K562 (cell line): Measurements from ENCODE around the gene ADRM1. TPM values are rescaled to one million over a fixed set of nuclear protein-coding genes. Genes with fewer than 3 reads are reported as not detected.

Experiments
- ATAC-seq: fragments of 200-7000 bp; cut with Tn5 transposase; 3 replicates; pipeline ENCODE4 v1.9.1; 2020; ENCODE audit warnings: moderate library complexity
- BruUV-seq: library from RNA; stranded (reverse); fragments of 400-500 nt; replicated peaks from 2 replicates; lab custom pipeline; 2021; lab: Mats Ljungman, UMichigan
- CTCF ChIA-PET: fragments of 300-600 bp; formaldehyde crosslinking; extraction: SDS; loops from one replicate; lab custom pipeline; 2021; ENCODE audit warnings: low intra/inter-chr PET ratio; lab: Yijun Ruan, JAX
- POLR2A ChIA-PET: fragments of 300-600, 350-650 bp; sonication (Branson Sonifier 250); formaldehyde crosslinking; extraction: SDS; loops from one replicate; lab custom pipeline; 2021; ENCODE audit warnings: antibody characterized with exemption, inconsistent platforms; lab: Yijun Ruan, JAX
- DNase-seq, 4 experiments: peaks; one replicate each; pipeline versions ENCODE4 v3.0.0 to v3.0.0-alpha.2; 2011 to 2018; ENCODE audit warnings: low spot score in 3 of 4, mixed read lengths in 3 of 4; ENCODE audit errors: extremely low read depth in 1 of 4
- FAIRE-seq: peaks from 2 replicates; lab custom pipeline; 2011; peaks lifted over from hg19 to GRCh38; lab: Jason Lieb, UNC
- H2AFZ ChIP-seq: 2 replicates; pipeline ENCODE4 v1.6.0; 2011; ENCODE audit warnings: low read depth, low read length, control low read depth, inconsistent platforms
- H3K27ac ChIP-seq: fragments of 200-600 bp; 3 replicates; pipeline ENCODE4 v1.8.0; 2011; ENCODE audit warnings: low read depth, mild to moderate bottlenecking, control low read depth, inconsistent platforms, low read length, moderate library complexity, mixed read lengths; ENCODE audit errors: extremely low read depth
- H3K27me3 ChIP-seq, 2 experiments: fragments of 300-600 bp in 1 of 2; 2 replicates in 1 of 2; 3 replicates in 1 of 2; pipeline versions ENCODE4 v1.6.0 to v1.8.0; 2011; ENCODE audit warnings: inconsistent platforms in 2 of 2, low read length in 2 of 2, mild to moderate bottlenecking in 1 of 2, mixed read lengths in 1 of 2, moderate library complexity in 1 of 2; ENCODE audit not compliant: control insufficient read depth in 2 of 2, insufficient read depth in 2 of 2
- H3K36me3 ChIP-seq: fragments of 300-600 bp; 3 replicates; pipeline ENCODE4 v1.8.0; 2011; ENCODE audit warnings: mild to moderate bottlenecking, low read length, inconsistent platforms; ENCODE audit not compliant: control insufficient read depth, insufficient read depth
- H3K4me1 ChIP-seq, 2 experiments: fragments of 200-600 bp in 1 of 2; replicated peaks in 1 of 2; 2 replicates in 1 of 2; 3 replicates in 1 of 2; pipeline versions ENCODE4 v1.5.1 to v1.8.0; 2011; ENCODE audit warnings: inconsistent platforms in 2 of 2, low read length in 2 of 2, mild to moderate bottlenecking in 1 of 2, mixed read lengths in 1 of 2, moderate library complexity in 1 of 2; ENCODE audit not compliant: control insufficient read depth in 2 of 2, insufficient read depth in 2 of 2
- H3K4me2 ChIP-seq: 2 replicates; pipeline ENCODE4 v1.6.1; 2011; ENCODE audit warnings: low read length, control low read depth, inconsistent platforms, mixed read lengths; ENCODE audit not compliant: insufficient read depth
- H3K4me3 ChIP-seq: fragments of 200-600 bp; sonication (generic), shearing (Covaris generic); 2 replicates; pipeline ENCODE4 v1.5.1; 2016; ENCODE audit warnings: control low read depth, inconsistent platforms
- H3K79me2 ChIP-seq: fragments of 200-600 bp; 3 replicates; pipeline ENCODE4 v1.8.0; 2011; ENCODE audit warnings: low read length, inconsistent platforms; ENCODE audit not compliant: control insufficient read depth, insufficient read depth
- H3K9ac ChIP-seq, 2 experiments: 2 replicates each; pipeline versions ENCODE4 v1.6.0 to v1.6.1; 2011; ENCODE audit warnings: low read depth in 2 of 2, low read length in 2 of 2, control low read depth in 1 of 2, inconsistent platforms in 1 of 2, mild to moderate bottlenecking in 1 of 2, mixed read lengths in 1 of 2; ENCODE audit not compliant: insufficient read depth in 1 of 2
- H3K9me1 ChIP-seq: one replicate; pipeline ENCODE4 v1.6.0; 2011; ENCODE audit warnings: inconsistent platforms, mild to moderate bottlenecking, low read length, moderate library complexity; ENCODE audit not compliant: control insufficient read depth, insufficient read depth
- H3K9me3 ChIP-seq: replicated peaks from 2 replicates; pipeline ENCODE4 v1.5.1; 2011; ENCODE audit warnings: low read depth, low read length, inconsistent platforms; ENCODE audit not compliant: control insufficient read depth, insufficient read depth
- H4K20me1 ChIP-seq: replicated peaks from 2 replicates; pipeline ENCODE4 v1.6.1; 2011; ENCODE audit warnings: low read length, inconsistent platforms, mixed read lengths; ENCODE audit not compliant: control insufficient read depth, insufficient read depth
- ARID3A ChIP-seq: IDR thresholded peaks from 2 replicates; pipeline ENCODE4 v1.6.1; 2012; ENCODE audit warnings: low read depth, low read length, improper control_type of control experiment, borderline replicate concordance
- BRD4 ChIP-seq: fragments of 200-600 bp; sonication (generic); IDR thresholded peaks from 2 replicates; pipeline ENCODE4 v1.6.1; 2017; ENCODE audit warnings: inconsistent platforms
- ETS1 ChIP-seq: conservative IDR thresholded peaks from 2 replicates; pipeline ENCODE4 v1.6.1; 2011; ENCODE audit warnings: low read depth, mild to moderate bottlenecking, low read length; ENCODE audit not compliant: control insufficient read depth
- MAZ ChIP-seq, 2 experiments: fragments of 450-650 bp in 1 of 2; sonication (generic) in 1 of 2; formaldehyde crosslinking; IDR thresholded peaks in 1 of 2; conservative IDR thresholded peaks in 1 of 2; 2 replicates each; pipeline versions ENCODE4 v1.4.0 to v1.5.0; 2020; ENCODE audit warnings: mild to moderate bottlenecking in 1 of 2, missing genetic modification reagents in 1 of 2
- ZNF140 ChIP-seq: fragments of 250-450 bp; sonication (Bioruptor Pico); IDR thresholded peaks from 2 replicates; pipeline ENCODE4 v1.8.0; 2021; ENCODE audit warnings: moderate library complexity, mild to moderate bottlenecking, inconsistent platforms
- WGBS: fragments of 100-300 bp; shearing (Covaris generic); methylation state at CpG from one replicate; pipeline ENCODE4 v1.1.6; 2016; ENCODE audit warnings: low coverage, mixed read lengths; ENCODE audit not compliant: insufficient coverage; ENCODE audit errors: missing lambda C conversion rate; 5-methylcytosine and 5-hydroxymethylcytosine counted together
- in situ Hi-C: fragments of 300-500 bp; cut with MboI; formaldehyde crosslinking; loops from 4 replicates; pipeline ENCODE4 v1.15.0; 2018; ENCODE audit warnings: inconsistent platforms, mixed read lengths
- intact Hi-C: fragments of 100-400 bp; cut with micrococcal nuclease; formaldehyde crosslinking; loops from 2 replicates; pipeline ENCODE4 v1.14.2; 2022
- polyA plus RNA-seq, 8 experiments: library from polyadenylated mRNA; depleted of rRNA in 4 of 8; stranded (reverse) in 5 of 8; unstranded in 3 of 8; fragments of >200 nt; fragmentation: Nextera tagmentation in 2 of 8; fragmentation: Illumina TruSeq in 1 of 8; extraction: Ambion mirVana in 2 of 8; extraction: Trizol in 1 of 8; gene quantifications; 2 replicates each; pipeline versions ENCODE4 v1.2.1 to v1.2.3, GENCODE V29; 2011 to 2014; ENCODE audit warnings: inconsistent platforms in 1 of 8, missing spikeins in 1 of 8
- total RNA-seq, 7 experiments: library from RNA; depleted of rRNA in 6 of 7; stranded (reverse); fragments of >200 nt in 6 of 7; fragmentation: Illumina TruSeq in 2 of 7; extraction: Trizol in 2 of 7; gene quantifications; 2 replicates each; pipeline versions ENCODE4 v1.2.1 to v1.2.3, GENCODE V29; 2011 to 2021; ENCODE audit warnings: low replicate concordance in 1 of 7
- TF ChIP-seq, protein P1 (sequence below), 3 experiments: IDR thresholded peaks in 2 of 3; conservative IDR thresholded peaks in 1 of 3; 2 replicates each; pipeline ENCODE4 v1.5.1; 2011 to 2012; ENCODE audit warnings: low read length in 3 of 3, mild to moderate bottlenecking in 3 of 3, control low read depth in 2 of 3, improper control_type of control experiment in 1 of 3, inconsistent platforms in 1 of 3, low read depth in 1 of 3, mixed read lengths in 1 of 3, moderate library complexity in 1 of 3; ENCODE audit not compliant: insufficient read depth in 2 of 3
- TF ChIP-seq, protein P2 (sequence below): fragments of 450-650 bp; IDR thresholded peaks from 2 replicates; pipeline ENCODE4 v1.6.1; 2018; ENCODE audit not compliant: partially characterized antibody

Gene ADRM1
- total and polyA plus RNA-seq, 9 of the 15 experiments (the other 6 are each of a cell fraction or from before 2014, with no cell fraction given) = 5.0 to 223 (median 67.4) TPM

DNA sequence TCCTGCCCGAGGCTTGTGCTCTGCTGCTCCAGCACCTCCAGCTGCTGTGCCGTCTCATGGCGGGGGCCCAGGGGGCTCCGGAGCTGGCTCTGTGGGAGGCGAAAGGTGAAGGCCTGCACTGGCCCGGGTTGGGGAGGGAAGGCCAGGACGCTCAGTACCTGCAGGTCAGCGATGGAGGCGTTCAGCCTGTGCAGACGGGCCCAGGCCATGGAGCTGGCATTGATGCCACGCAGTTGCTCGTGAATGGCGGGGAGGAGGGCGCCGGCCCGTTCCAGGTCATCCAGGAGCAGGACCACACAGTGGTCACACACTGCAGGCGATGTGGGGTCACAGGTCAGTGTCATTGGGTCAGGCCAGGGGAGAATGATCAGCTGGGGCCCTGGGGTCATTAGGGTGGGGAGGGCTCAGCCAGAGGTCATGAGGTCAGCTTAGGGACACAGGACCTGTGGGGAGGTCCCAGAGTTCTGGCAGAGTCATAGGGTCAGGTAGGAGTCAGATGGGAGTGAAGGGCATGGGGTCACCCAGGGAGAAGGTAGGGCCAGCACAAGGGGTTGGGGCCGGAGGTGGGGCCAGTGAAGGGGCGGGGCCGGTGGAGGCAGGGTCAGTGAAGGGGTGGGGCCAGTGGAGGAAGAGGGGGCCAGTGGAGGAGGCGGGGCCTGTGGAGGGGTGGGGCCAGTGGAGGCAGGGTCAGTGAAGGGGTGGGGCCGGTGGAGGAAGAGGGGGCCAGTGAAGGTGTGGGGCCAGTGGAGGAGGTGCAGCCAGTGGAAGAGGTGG, 18.0 kb downstream of the ADRM1 start (continued):
- TF ChIP-seq ETS1 (no peak), ZNF140 (CRISPR knock-in tag) (no peak)

GRCh38 chr20:62321521-62321948, 18.7 kb downstream of the ADRM1 start:
- DNase-seq = peak; percentile 75 to 96 (median 94)
- peaks cover 2 to 53% of the 10 kb centered on the region in 2 experiments; a peak in 2 of 5 replicates for H3K4me1 ChIP-seq
- 50% methylated on average over 2 of the region's 7 CpGs for WGBS
- in situ Hi-C loops (no loop called here), intact Hi-C loops (loop anchor here (2.0 kb wide), 1 partner anchor 37 kb away; no protein-coding TSS in a partner anchor)
- H3K36me3 ChIP-seq = peaks cover 84% of the 10 kb centered on the region; the same call in 2 of the 3 replicates
- no peaks in the 10 kb centered on the region for H3K9me3 ChIP-seq
- no peaks in the 10 kb centered on the region for H3K27me3 ChIP-seq
- no TSS peak for BruUV-seq
- no peak overlapping the region; a peak in 1 of 4 replicates for H3K9ac ChIP-seq
- FAIRE-seq = peak; percentile 51
- H3K27ac ChIP-seq = no peak overlapping the region
- H3K4me2 ChIP-seq = no peak overlapping the region
- no peak overlapping the region for H3K4me3 ChIP-seq
- H3K79me2 ChIP-seq = no peaks in the 10 kb centered on the region
- H4K20me1 ChIP-seq = no peaks in the 10 kb centered on the region
- no peak overlapping the region for H2AFZ ChIP-seq
- ATAC-seq = peak; percentile 92
- ChIA-PET POLR2A (interaction anchor here (0.5 kb wide), 1 partner anchor 13 kb away, joined by 3 read pairs; no protein-coding TSS in a partner anchor), CTCF (no interaction called here)
- H3K9me1 ChIP-seq = peaks cover 3% of the 10 kb centered on the region
- TF ChIP-seq, protein P1, sequence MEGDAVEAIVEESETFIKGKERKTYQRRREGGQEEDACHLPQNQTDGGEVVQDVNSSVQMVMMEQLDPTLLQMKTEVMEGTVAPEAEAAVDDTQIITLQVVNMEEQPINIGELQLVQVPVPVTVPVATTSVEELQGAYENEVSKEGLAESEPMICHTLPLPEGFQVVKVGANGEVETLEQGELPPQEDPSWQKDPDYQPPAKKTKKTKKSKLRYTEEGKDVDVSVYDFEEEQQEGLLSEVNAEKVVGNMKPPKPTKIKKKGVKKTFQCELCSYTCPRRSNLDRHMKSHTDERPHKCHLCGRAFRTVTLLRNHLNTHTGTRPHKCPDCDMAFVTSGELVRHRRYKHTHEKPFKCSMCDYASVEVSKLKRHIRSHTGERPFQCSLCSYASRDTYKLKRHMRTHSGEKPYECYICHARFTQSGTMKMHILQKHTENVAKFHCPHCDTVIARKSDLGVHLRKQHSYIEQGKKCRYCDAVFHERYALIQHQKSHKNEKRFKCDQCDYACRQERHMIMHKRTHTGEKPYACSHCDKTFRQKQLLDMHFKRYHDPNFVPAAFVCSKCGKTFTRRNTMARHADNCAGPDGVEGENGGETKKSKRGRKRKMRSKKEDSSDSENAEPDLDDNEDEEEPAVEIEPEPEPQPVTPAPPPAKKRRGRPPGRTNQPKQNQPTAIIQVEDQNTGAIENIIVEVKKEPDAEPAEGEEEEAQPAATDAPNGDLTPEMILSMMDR (IDR thresholded peaks at IDR 0.05 in 2 of 3, conservative IDR thresholded peaks at IDR 0.05 in 1 of 3; ENCODE audit: insufficient read depth in 2 of 3, low read depth in 1 of 3, low read length in 3 of 3) = peak in 1 of 3 experiments; percentile 5; a peak in 1 of 6 replicates
- 0 out of 4 replicates have a peak, but pooled peaks of 1 of the 2 experiments have one; percentile 24 for TF ChIP-seq MAZ (CRISPR knock-in tag; conservative IDR thresholded peaks at IDR 0.05 in 1 of 2, IDR thresholded peaks at IDR 0.05 in 1 of 2)
- no peak for TF ChIP-seq BRD4
- TF ChIP-seq, protein P2, sequence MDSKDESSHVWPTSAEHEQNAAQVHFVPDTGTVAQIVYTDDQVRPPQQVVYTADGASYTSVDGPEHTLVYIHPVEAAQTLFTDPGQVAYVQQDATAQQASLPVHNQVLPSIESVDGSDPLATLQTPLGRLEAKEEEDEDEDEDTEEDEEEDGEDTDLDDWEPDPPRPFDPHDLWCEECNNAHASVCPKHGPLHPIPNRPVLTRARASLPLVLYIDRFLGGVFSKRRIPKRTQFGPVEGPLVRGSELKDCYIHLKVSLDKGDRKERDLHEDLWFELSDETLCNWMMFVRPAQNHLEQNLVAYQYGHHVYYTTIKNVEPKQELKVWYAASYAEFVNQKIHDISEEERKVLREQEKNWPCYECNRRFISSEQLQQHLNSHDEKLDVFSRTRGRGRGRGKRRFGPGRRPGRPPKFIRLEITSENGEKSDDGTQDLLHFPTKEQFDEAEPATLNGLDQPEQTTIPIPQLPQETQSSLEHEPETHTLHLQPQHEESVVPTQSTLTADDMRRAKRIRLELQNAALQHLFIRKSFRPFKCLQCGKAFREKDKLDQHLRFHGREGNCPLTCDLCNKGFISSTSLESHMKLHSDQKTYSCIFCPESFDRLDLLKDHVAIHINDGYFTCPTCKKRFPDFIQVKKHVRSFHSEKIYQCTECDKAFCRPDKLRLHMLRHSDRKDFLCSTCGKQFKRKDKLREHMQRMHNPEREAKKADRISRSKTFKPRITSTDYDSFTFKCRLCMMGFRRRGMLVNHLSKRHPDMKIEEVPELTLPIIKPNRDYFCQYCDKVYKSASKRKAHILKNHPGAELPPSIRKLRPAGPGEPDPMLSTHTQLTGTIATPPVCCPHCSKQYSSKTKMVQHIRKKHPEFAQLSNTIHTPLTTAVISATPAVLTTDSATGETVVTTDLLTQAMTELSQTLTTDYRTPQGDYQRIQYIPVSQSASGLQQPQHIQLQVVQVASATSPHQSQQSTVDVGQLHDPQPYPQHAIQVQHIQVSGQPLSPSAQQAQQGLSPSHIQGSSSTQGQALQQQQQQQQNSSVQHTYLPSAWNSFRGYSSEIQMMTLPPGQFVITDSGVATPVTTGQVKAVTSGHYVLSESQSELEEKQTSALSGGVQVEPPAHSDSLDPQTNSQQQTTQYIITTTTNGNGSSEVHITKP = peak; percentile 55
- TF ChIP-seq ARID3A = no peak
